HK-2 (cell line): ENCODE data around the gene EMSY.
"Not testable (repeated sequence)": the region's sequence is repeated elsewhere in the genome, so short reads cannot be mapped to it uniquely, and the experiment has no call there.

Experiments used
- DNase-seq: peaks from one replicate; pipeline ENCODE4 v3.0.0-alpha.2; 2018; ENCODE audit not compliant: unreplicated experiment

EMSY gene

GRCh38 chr11:76444384-76445120, at the start of gene EMSY:
Gene EMSY (plus strand): TSS chr11:76445018. CDS start chr11:76446939, 1,921 bp downstream.
- DNase-seq: peak; percentile 93

- DNase-seq: no peak
Measured at GRCh38 chr11:76395296-76395695, 49.5 kb upstream of the EMSY start.

GRCh38 chr11:76397383-76397782, 47.4 kb upstream of the EMSY start:
- no peak for DNase-seq

- no peak for DNase-seq
Measured at GRCh38 chr11:76400967-76401366, 43.9 kb upstream of the EMSY start.

- DNase-seq: not testable (repeated sequence)
Measured at GRCh38 chr11:76401484-76401883, 43.3 kb upstream of the EMSY start.

GRCh38 chr11:76406359-76406758, 38.5 kb upstream of the EMSY start:
- no peak for DNase-seq

GRCh38 chr11:76408171-76408965, 36.5 kb upstream of the EMSY start:
- DNase-seq: peak; percentile 24

- no peak for DNase-seq
Measured at GRCh38 chr11:76410851-76411357, 33.9 kb upstream of the EMSY start.

- DNase-seq: no peak
Measured at GRCh38 chr11:76415073-76415472, 29.7 kb upstream of the EMSY start.

GRCh38 chr11:76419896-76420295, 24.9 kb upstream of the EMSY start:
- DNase-seq: no peak

GRCh38 chr11:76424379-76424778, 20.4 kb upstream of the EMSY start:
- no peak for DNase-seq

- no peak for DNase-seq
Measured at GRCh38 chr11:76424891-76425290, 19.9 kb upstream of the EMSY start.

GRCh38 chr11:76426660-76427059, 18.2 kb upstream of the EMSY start:
- no peak for DNase-seq

- DNase-seq: no peak
Measured at GRCh38 chr11:76436020-76436419, 8.8 kb upstream of the EMSY start.

GRCh38 chr11:76443268-76443980, 1.4 kb upstream of the EMSY start:
- no peak for DNase-seq

- no peak for DNase-seq
Measured at GRCh38 chr11:76444065-76444383, 794 bp upstream of the EMSY start.

GRCh38 chr11:76445121-76446084, 585 bp downstream of the EMSY start:
- peak; percentile 76 for DNase-seq

GRCh38 chr11:76448506-76448905, 3.7 kb downstream of the EMSY start:
- no peak for DNase-seq

- no peak for DNase-seq
Measured at GRCh38 chr11:76453248-76453647, 8.4 kb downstream of the EMSY start.

GRCh38 chr11:76455331-76455730, 10.5 kb downstream of the EMSY start:
- DNase-seq: peak; percentile 3

GRCh38 chr11:76455931-76456330, 11.1 kb downstream of the EMSY start:
- no peak for DNase-seq
